Stimulated activated CD8-positive, alpha-beta memory T cell treated with anti-CD3 and anti-CD28 coated beads, Interleukin-7, amount 100 ng/mL, for 1 hour (primary cell): ENCODE data around the gene ADAM12.
"Not testable (repeated sequence)": the region's sequence is repeated elsewhere in the genome, so short reads cannot be mapped to it uniquely, and the experiment has no call there.

Source experiments
- DNase-seq, 2 donors: peaks; one replicate each; pipeline ENCODE4 v3.0.0-alpha.2; 2020; ENCODE audit warnings: low read depth in 2 of 2

The ADAM12 gene

GRCh38 chr10:125984865-125985495 is 403.3 kb downstream of the ADAM12 start:
- no peak for DNase-seq

GRCh38 chr10:125984346-125984745 is 403.9 kb downstream of the ADAM12 start:
- no peak for DNase-seq

GRCh38 chr10:125983656-125984055 is 404.6 kb downstream of the ADAM12 start:
- no peak for DNase-seq

- DNase-seq = no peak
Observed at GRCh38 chr10:125983161-125983560, 405.1 kb downstream of the ADAM12 start.

GRCh38 chr10:125982260-125982948 is 405.9 kb downstream of the ADAM12 start:
- DNase-seq = no peak

GRCh38 chr10:125980521-125981035 is 407.7 kb downstream of the ADAM12 start:
- no peak for DNase-seq

- DNase-seq = no peak
Observed at GRCh38 chr10:125979976-125980375, 408.3 kb downstream of the ADAM12 start.

GRCh38 chr10:125976960-125977605 is 411.2 kb downstream of the ADAM12 start:
- DNase-seq = no peak

GRCh38 chr10:125970077-125970630 is 418.1 kb downstream of the ADAM12 start:
- not testable (repeated sequence) for DNase-seq

GRCh38 chr10:125967533-125967932 is 420.7 kb downstream of the ADAM12 start:
- DNase-seq = no peak

- DNase-seq = no peak
Observed at GRCh38 chr10:125964558-125964957, 423.7 kb downstream of the ADAM12 start.
